ENCODE measurements around the gene STXBP6. TPM values are rescaled to one million over a fixed set of nuclear protein-coding genes. Genes with fewer than 3 reads are reported as not detected.

The STXBP6 gene
- total RNA-seq: not detected

- no peak for DNase-seq
Observed at GRCh38 chr14:25049568-25050268, at the start of gene STXBP6. TSS of gene STXBP6 (minus strand) at chr14:25050147. CDS start at chr14:24974818, 75,329 bp downstream.

- DNase-seq: no peak
Observed at GRCh38 chr14:25097120-25097519, 47.2 kb upstream of the STXBP6 start.

GRCh38 chr14:25095736-25096437 lies 45.9 kb upstream of the STXBP6 start:
- no peak for DNase-seq

- no peak for DNase-seq
Observed at GRCh38 chr14:25094171-25094907, 44.4 kb upstream of the STXBP6 start.

- no peak for DNase-seq
Observed at GRCh38 chr14:25092258-25092740, 42.4 kb upstream of the STXBP6 start.

- no peak for DNase-seq
Observed at GRCh38 chr14:25090716-25091454, 40.9 kb upstream of the STXBP6 start.

GRCh38 chr14:25090256-25090655 lies 40.3 kb upstream of the STXBP6 start:
- no peak for DNase-seq

- DNase-seq: no peak
Observed at GRCh38 chr14:25089496-25089895, 39.5 kb upstream of the STXBP6 start.

GRCh38 chr14:25086821-25087396 lies 37.0 kb upstream of the STXBP6 start:
- DNase-seq: no peak

- no peak for DNase-seq
Observed at GRCh38 chr14:25086081-25086480, 36.1 kb upstream of the STXBP6 start.

GRCh38 chr14:25080682-25081081 lies 30.7 kb upstream of the STXBP6 start:
- no peak for DNase-seq

- no peak for DNase-seq
Observed at GRCh38 chr14:25079311-25079710, 29.4 kb upstream of the STXBP6 start.

GRCh38 chr14:25074099-25074685 lies 24.2 kb upstream of the STXBP6 start:
- no peak for DNase-seq

GRCh38 chr14:25069879-25070278 lies 19.9 kb upstream of the STXBP6 start:
- no peak for DNase-seq

GRCh38 chr14:25067600-25067999 lies 17.7 kb upstream of the STXBP6 start:
- DNase-seq: no peak

- DNase-seq: no peak
Observed at GRCh38 chr14:25062022-25062321, 12.0 kb upstream of the STXBP6 start.

GRCh38 chr14:25056688-25057078 lies 6.7 kb upstream of the STXBP6 start:
- DNase-seq: no peak

GRCh38 chr14:25055992-25056687 lies 6.2 kb upstream of the STXBP6 start:
- DNase-seq: no peak

- DNase-seq: no peak
Observed at GRCh38 chr14:25055005-25055404, 5.1 kb upstream of the STXBP6 start.

- no peak for DNase-seq
Observed at GRCh38 chr14:25053585-25053984, 3.6 kb upstream of the STXBP6 start.

- no peak for DNase-seq
Observed at GRCh38 chr14:25052921-25053320, 3.0 kb upstream of the STXBP6 start.

- no peak for DNase-seq
Observed at GRCh38 chr14:25052385-25052784, 2.4 kb upstream of the STXBP6 start.
